ENCODE measurements around the gene C1QTNF8. TPM values are rescaled to one million over a fixed set of nuclear protein-coding genes. Genes with fewer than 3 reads are reported as not detected.

C1QTNF8 gene
- total and polyA plus RNA-seq, 2 donors (not counting 1 experiment from before 2014, with no cell fraction given): not detected

GRCh38 chr16:1078579-1079021 lies 17.4 kb downstream of the C1QTNF8 start:
- WGBS (ENCODE audit: insufficient coverage): 89% methylated on average over 28 of the region's 28 CpGs
- TF ChIP-seq EZH2 (IDR thresholded peaks at IDR 0.05; ENCODE audit: borderline replicate concordance, insufficient read depth, low read depth, low read length, poor library complexity, severe bottlenecking) (no peak), CTCF (IDR thresholded peaks at IDR 0.05) (no peak)
- no peaks in the 10 kb centered on the region for H3K79me2 ChIP-seq (ENCODE audit: control insufficient read depth, insufficient read depth, low read length)
- H3K9me3 ChIP-seq (ENCODE audit: control extremely low read depth in 1 of 3, control insufficient read depth in 2 of 3, insufficient read depth in 1 of 3, low read length in 2 of 3): peaks cover 0 to 16% (median 0%) of the 10 kb centered on the region in 3 donors
- no peak overlapping the region for H3K4me3 ChIP-seq (ENCODE audit: control extremely low read depth in 1 of 5, extremely low read depth in 1 of 5, insufficient read depth in 1 of 5, low read depth in 2 of 5, low read length in 4 of 5)
- H3K4me1 Mint-ChIP-seq: no peaks in the 10 kb centered on the region
- ChIA-PET POLR2A (no interaction called here), CTCF (no interaction called here)
- H3K4me3 Mint-ChIP-seq: no peak overlapping the region
- H3K27me3 Mint-ChIP-seq: peaks cover 15% of the 10 kb centered on the region
- DNase-seq (no peak), ATAC-seq (ENCODE audit: low read depth) (no peak)
- H2AFZ ChIP-seq (ENCODE audit: insufficient read depth, low read depth, low read length, poor library complexity, severe bottlenecking): no peak overlapping the region
- no peaks in the 10 kb centered on the region for H3K4me1 ChIP-seq (ENCODE audit: control insufficient read depth in 2 of 2, insufficient read depth in 2 of 2, low read length in 2 of 2)
- no peaks in the 10 kb centered on the region for H4K20me1 ChIP-seq (ENCODE audit: control insufficient read depth, insufficient read depth, low read length, poor library complexity, severe bottlenecking)
- intact Hi-C loops (cut with micrococcal nuclease): no loop called here
- no peak overlapping the region for H3K27ac Mint-ChIP-seq
- no peak overlapping the region for H3K27ac ChIP-seq (ENCODE audit: low read length in 2 of 2)
- no peaks in the 10 kb centered on the region for H3K9me3 Mint-ChIP-seq (ENCODE audit: insufficient read depth)
- H3K9ac ChIP-seq (ENCODE audit: low read length): no peak overlapping the region
- H3K4me2 ChIP-seq (replicated peaks; ENCODE audit: low read depth, low read length, poor library complexity, severe bottlenecking): no peak overlapping the region
- H3K36me3 ChIP-seq (replicated peaks in 1 of 2; ENCODE audit: control extremely low read depth in 1 of 2, control insufficient read depth in 1 of 2, extremely low read depth in 1 of 2, insufficient read depth in 2 of 2, low read length in 1 of 2): no peaks in the 10 kb centered on the region
- H3K27me3 ChIP-seq (replicated peaks in 1 of 4; ENCODE audit: control extremely low read depth in 1 of 4, control insufficient read depth in 3 of 4, insufficient read depth in 4 of 4, low read length in 3 of 4): peaks cover 0 to 26% (median 0%) of the 10 kb centered on the region in 4 experiments

- no peaks in the 10 kb centered on the region for H3K4me1 ChIP-seq (ENCODE audit: control insufficient read depth in 2 of 2, insufficient read depth in 2 of 2, low read length in 2 of 2)
- intact Hi-C loops (cut with micrococcal nuclease): no loop called here
- H3K27me3 ChIP-seq (replicated peaks in 1 of 4; ENCODE audit: control extremely low read depth in 1 of 4, control insufficient read depth in 3 of 4, insufficient read depth in 4 of 4, low read length in 3 of 4): peaks cover 0 to 24% (median 0%) of the 10 kb centered on the region in 4 experiments
- ChIA-PET POLR2A (no interaction called here), CTCF (no interaction called here)
- TF ChIP-seq CTCF (IDR thresholded peaks at IDR 0.05): no peak
- TF ChIP-seq EZH2 (IDR thresholded peaks at IDR 0.05; ENCODE audit: borderline replicate concordance, insufficient read depth, low read depth, low read length, poor library complexity, severe bottlenecking): no peak
- H3K27me3 Mint-ChIP-seq: peaks cover 15% of the 10 kb centered on the region
- H3K4me1 Mint-ChIP-seq: no peaks in the 10 kb centered on the region
- H2AFZ ChIP-seq (ENCODE audit: insufficient read depth, low read depth, low read length, poor library complexity, severe bottlenecking): no peak overlapping the region
- WGBS (ENCODE audit: insufficient coverage): 90% methylated on average over 28 of the region's 36 CpGs
- no peak overlapping the region for H3K4me3 Mint-ChIP-seq
- H3K4me2 ChIP-seq (replicated peaks; ENCODE audit: low read depth, low read length, poor library complexity, severe bottlenecking): no peak overlapping the region
- no peak overlapping the region for H3K27ac ChIP-seq (ENCODE audit: low read length in 2 of 2)
- no peak overlapping the region for H3K4me3 ChIP-seq (ENCODE audit: control extremely low read depth in 1 of 5, extremely low read depth in 1 of 5, insufficient read depth in 1 of 5, low read depth in 2 of 5, low read length in 4 of 5)
- no peaks in the 10 kb centered on the region for H3K36me3 ChIP-seq (replicated peaks in 1 of 2; ENCODE audit: control extremely low read depth in 1 of 2, control insufficient read depth in 1 of 2, extremely low read depth in 1 of 2, insufficient read depth in 2 of 2, low read length in 1 of 2)
- no peaks in the 10 kb centered on the region for H3K79me2 ChIP-seq (ENCODE audit: control insufficient read depth, insufficient read depth, low read length)
- H3K9me3 ChIP-seq (ENCODE audit: control extremely low read depth in 1 of 3, control insufficient read depth in 2 of 3, insufficient read depth in 1 of 3, low read length in 2 of 3): peaks cover 0 to 10% (median 0%) of the 10 kb centered on the region in 3 donors
- no peaks in the 10 kb centered on the region for H4K20me1 ChIP-seq (ENCODE audit: control insufficient read depth, insufficient read depth, low read length, poor library complexity, severe bottlenecking)
- no peak for DNase-seq
- no peak for ATAC-seq (ENCODE audit: low read depth)
- no peak overlapping the region for H3K9ac ChIP-seq (ENCODE audit: low read length)
- H3K9me3 Mint-ChIP-seq (ENCODE audit: insufficient read depth): no peaks in the 10 kb centered on the region
- no peak overlapping the region for H3K27ac Mint-ChIP-seq
Measured at GRCh38 chr16:1077877-1078578, 18.0 kb downstream of the C1QTNF8 start.

Data from B cell (primary cell).